ENCODE data around the gene PYURF.

- no peak for TF ChIP-seq EZH2 (optimal IDR thresholded peaks at IDR 0.05; ENCODE audit: low read depth, low read length)
- TF ChIP-seq, protein P1, sequence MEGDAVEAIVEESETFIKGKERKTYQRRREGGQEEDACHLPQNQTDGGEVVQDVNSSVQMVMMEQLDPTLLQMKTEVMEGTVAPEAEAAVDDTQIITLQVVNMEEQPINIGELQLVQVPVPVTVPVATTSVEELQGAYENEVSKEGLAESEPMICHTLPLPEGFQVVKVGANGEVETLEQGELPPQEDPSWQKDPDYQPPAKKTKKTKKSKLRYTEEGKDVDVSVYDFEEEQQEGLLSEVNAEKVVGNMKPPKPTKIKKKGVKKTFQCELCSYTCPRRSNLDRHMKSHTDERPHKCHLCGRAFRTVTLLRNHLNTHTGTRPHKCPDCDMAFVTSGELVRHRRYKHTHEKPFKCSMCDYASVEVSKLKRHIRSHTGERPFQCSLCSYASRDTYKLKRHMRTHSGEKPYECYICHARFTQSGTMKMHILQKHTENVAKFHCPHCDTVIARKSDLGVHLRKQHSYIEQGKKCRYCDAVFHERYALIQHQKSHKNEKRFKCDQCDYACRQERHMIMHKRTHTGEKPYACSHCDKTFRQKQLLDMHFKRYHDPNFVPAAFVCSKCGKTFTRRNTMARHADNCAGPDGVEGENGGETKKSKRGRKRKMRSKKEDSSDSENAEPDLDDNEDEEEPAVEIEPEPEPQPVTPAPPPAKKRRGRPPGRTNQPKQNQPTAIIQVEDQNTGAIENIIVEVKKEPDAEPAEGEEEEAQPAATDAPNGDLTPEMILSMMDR (IDR thresholded peaks at IDR 0.05; ENCODE audit: low read length): no peak
- TF ChIP-seq EZH2phosphoT487 (IDR thresholded peaks at IDR 0.05; ENCODE audit: low read length): no peak
These were observed 5.3 kb upstream of the PYURF start for GRCh38 chr4:88528861-88529260.

All from MM.1S (cell line).